Stimulated activated naive CD4-positive, alpha-beta T cell (primary cell): ENCODE results near the gene KANK3.
A peak's percentile ranks its signal among the peaks of the same experiment; 100 is the strongest.
"Not testable (repeated sequence)": the region's sequence is repeated elsewhere in the genome, so short reads cannot be mapped to it uniquely, and the experiment has no call there.

Experiments used
- DNase-seq, 6 experiments: peaks; one replicate each; lab custom pipeline; 2025; lab: John Stamatoyannopoulos, UW

The KANK3 gene

DNA sequence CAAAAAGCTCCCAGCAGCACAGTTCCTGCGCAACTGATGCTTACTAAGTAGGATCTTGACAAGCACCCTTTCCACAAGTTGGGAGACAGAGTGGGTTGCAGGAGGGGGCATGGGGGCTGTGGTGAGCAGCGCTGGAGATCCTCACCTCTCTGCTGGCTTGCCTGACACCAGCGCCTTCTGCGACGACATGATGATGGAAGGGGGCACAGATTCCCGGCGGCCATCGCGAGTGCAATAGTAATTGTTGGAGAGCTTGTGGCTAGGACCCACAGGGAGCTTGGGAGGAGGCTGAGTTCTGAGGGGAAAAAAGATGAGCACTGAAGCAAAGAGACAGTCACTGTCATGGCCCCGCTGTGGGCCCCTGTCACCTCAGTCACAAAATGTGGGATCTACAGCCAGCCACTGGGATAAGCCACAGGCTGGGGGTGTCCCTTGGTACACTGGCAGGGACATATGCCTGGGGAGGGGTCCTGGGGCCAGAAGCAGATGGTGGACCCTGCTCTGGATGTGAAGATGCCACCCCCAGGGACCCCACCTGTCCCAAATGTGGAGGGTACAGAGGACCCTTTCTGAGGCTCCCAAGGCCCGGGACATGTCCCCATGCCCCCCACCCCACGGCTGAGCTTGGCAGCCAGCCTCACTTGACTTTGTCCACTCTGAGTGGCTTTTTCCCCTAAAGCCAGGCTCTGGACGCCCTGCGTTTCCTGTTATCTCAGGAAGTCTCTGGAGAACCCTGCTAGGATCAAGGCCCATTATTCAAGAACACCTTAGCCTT, 26.5 kb downstream of the KANK3 start:
- DNase-seq, result no peak

DNA sequence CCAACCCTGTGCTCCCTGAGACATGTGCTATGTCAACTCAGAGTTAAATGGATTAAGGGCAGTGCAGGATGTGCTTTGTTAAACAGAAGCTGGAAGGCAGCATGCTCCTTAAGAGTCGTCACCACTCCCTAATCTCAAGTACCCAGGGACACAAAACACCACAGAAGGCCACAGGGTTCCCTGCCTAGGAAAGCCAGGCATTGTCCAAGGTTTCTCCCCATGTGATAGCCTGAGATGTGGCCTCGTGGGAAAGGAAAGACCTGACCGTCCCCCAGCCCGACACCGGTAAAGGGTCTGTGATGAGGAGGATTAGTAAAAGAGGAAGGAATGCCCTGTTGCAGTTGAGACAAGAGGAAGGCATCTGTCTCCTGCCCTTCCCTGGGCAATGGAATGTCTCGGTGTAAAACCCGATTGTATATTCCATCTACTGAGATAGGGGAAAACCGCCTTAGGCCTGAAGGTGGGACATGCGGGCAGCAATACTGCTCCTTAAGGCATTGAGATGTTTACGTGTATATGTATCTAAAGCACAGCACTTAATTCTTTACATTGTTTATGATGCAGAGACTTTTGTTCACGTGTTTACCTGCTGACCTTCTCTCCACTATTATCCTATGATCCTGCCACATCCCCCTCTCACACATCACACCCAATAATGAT, 28.0 kb downstream of the KANK3 start:
- not testable (repeated sequence) for DNase-seq

DNA sequence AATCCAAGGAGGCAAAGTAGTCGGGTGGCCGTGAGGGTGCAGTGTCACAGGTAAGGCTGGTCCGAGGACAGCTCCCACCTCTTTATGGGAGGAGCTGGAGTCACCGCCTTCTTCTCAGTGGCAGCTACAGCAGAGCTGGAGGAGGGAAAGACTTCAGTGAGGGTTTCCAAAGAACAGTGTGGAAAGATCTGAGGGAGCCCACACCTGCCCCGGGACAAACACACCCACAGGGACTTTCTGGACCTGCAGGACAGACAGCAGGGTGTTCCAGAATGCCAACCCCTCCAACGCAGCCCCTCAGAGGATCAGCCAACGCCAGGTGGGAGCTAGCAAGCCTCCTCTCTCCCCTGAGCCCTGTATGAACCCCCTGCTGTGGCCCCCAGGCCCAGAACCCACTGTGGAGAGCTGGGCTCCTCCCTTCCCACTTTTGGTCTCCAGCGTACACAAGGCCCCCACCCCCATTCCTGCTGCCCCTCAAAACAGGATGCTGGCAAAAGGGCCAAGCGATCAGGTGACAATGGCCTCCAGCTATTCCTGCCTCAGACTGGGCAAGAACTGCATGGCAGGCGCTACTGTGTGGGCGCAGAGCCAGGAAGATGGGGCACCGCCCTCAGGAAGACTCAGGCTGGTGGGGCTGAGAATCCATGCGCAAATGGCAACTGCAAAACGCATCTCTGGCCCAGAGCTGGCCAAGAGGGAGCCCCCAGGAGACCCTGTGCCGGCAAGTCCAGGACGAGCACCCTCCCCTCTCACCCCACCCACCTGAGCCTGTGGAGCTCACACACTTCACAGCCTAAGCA, 31.4 kb downstream of the KANK3 start:
- DNase-seq, result no peak

DNA sequence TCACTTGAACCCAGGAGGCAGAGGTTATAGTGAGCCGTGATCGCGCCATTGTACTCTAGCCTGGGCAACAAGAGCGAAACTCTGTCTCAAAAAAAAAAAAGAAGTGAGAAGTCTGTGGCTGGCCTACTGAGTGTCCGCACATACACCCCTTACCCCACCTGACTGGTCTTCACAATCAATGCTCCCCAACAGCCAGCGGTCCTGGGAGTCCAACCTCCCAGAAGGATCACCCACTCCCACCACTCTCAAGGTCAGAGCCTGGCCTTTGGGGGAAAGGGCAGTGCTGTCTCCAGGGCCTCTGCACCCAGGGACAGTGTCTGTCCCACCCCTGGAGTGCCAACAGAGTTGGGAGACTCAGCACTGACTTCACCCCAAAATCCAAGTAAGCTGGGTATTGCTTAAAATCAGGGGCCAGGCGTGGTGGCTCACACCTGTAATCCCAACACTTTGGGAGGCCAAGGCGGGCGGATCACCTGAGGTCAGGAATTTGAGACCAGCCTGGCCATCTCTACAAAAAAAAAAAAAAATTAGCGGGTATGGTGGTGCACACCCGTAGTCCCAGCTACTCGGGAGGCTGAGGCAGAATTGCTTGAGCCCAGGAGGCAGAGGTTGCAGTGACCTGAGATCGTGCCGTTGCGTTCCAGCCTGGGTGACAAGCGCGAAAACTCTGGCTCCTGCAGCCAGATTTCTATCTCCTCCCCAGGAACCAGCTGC, 32.6 kb downstream of the KANK3 start:
- DNase-seq, result no peak

DNA sequence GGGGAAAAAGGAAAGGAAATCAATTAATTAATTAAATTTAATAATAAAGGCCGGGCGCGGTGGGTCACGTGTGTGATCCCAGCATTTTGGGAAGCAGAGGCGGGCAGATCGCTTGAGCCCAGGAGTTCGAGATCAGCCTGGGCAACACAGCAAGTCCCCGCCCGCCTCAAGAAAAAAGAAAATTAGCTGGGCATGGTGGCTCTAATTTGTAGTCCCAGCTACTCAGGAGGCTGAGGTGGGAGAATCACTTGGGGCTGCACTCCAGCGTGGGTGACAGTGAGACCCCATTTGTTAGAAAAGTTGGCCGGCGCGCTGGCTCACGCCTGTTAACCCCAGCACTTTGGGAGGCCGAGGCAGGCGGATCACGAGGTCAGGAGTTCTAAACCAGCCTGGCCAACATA, 34.2 kb downstream of the KANK3 start:
- DNase-seq, result no peak

DNA sequence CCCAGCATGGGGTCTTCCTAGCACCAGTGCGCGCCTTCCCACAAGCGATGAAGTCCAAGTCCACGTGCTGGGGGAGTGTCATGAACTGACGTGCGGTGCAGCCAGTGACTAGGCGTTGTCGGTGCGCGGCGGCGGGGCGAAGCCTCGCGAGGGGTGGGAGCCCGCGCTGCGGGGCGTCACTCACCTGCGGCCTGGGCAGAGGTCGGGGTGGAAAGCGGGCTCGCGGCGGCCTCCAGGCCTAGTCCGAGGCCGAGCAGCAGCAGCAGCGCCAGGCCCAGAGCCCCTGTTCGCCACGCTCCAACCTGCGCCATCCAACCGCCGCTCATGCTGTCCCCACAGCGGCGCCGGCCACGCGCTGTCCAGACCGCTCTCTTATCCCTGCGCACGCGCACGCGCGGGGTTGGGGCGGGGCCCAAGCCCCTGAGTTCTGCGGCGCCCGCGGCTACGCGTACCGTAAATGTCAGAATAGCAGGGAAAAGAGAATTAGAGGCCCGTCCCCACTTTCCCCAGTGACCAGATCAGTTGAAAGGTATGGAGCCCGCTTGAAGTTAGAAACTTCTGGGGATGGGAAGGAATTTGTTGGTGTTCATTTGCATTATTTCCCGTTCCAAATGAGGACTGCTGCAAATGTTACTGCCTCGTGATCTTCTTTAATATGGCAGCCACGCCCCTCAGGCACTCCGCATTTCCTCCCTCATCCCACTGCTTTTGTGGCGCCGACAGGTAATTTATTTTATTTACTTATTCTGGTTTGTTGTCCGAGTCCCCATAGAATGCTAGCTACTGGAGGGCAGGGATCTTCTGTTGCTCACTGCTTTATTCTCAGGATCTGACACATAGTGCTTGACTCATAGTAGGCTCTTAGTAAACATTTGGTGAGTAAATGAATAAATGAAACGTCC, 34.8 kb downstream of the KANK3 start, which contains the start of gene CD320:
TSS of gene CD320 (minus strand) at position 394 of the 902 bp plus-strand sequence. CDS start at position 326, 68 bp downstream.
- DNase-seq, result peak; percentile 72 to 96 (median 87)

DNA sequence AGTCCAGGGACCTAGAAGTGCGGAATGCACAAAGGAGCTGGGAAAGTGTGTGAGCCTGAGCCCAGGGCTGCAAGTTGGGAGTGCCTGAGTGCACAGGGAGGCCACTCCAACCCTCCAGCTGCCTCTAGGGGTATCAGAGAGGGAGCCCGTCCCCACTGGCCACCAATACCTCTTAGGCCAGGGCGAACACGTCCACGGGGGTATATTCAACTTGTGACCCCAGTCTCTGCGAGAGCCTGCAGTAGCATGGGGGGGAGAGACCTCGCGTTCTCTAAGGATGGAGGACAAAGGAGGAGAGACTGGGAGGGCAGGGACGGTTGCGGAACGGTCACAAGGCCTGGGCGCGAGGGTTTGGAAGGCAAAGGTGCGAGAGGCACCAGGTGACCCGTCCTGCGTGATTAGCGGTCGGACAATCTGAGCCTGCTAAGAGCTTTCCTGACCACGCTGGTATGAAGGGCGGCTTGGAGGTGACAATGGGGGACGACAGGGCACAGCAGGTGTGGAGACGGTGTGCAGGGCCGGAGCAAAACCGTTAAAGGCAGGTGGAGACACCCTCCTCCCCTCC, 35.6 kb downstream of the KANK3 start:
- no peak for DNase-seq

DNA sequence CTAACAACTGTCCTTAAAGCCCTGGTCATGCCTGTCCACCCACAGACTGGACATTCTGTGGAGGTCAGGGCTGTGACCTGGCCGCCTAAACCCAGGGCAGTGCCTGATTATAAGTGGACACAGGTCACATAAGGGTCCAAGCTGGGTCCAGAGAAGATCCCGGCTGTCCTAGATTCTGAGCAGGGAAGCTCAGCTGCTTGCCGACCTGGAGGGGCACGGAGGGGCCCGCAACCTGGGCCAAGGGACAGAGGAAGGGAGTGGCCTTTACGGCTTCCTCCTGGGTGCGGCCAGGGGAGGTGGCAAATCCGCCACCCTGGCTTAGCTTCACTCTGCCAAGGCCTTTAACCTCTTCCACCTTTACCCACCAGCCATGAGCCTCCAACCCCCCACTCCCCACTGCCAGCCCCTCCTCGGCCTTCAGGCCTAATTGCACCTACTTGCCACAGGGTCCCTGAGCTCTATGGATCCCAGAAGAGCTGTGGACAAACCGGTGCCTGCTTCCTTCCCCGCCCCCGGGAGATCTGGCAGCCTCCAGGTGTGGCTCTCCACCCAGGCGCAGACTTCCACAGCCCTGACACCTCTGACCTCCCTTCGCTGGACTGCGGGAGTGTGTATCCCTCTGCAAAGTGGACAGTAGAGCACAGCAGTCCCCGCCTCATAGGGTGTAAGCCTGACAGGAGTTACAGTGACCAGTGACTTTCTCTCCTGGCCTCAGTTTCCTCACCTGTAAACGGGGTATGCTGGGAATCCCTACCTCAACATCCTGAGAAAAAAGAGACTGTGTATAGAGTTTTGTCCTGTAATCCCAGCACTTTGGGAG, 36.6 kb downstream of the KANK3 start:
- no peak for DNase-seq

DNA sequence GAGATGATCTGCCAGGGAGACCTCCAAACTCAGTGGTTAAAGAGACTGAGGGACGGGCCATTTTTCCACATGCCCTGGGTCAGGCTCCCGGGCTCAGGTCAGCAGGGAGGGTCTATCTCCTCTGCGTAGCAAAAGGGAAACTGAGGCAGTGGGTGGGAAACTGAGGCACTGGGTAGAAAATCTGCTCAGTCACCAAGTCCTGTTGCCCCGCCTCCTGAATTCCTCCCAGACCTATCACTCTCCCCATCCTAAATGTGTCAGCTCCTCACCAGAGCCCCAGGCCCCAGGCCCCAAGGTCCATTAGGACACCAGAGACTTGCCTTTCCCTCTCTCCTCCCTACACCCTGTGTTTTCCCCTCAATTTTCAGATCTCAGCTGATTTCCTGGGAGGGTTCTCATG, 37.3 kb downstream of the KANK3 start:
- no peak for DNase-seq

DNA sequence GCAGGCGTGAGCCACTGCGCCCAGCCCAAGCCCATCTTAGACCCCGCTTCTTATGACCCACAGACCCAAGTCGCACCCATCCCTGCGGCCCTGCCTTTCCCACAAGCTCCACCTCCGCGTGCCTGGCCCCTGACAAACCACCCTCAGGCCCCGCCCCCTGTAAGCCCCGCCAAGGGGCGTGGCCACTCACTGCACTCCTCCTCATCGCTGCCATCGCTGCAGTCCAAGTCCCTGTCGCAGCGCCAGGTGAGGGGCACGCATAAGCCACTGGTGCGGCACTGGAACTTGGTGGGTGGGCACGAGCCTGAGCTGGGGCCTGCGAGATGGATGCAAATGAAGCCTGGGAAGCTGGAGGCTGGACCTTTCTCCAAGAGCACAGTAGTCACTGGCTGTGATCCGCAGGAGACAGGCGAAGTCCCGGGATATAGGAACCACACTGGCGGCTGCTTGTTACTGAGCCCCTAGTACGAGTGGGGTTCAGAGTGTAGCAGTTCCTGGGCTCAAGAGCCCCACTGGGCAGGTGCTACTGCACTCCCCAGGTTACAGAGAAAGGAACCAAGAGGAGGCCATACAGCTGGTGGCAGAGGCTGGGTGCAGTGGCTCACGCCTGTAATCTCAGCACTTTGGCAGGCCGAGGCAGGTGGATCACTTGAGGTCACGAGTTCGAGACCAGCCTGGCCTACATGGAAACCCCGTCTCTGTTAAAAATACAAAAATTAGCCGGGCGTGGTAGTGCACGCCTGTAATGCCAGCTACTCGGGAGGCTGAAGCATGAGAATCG, 38.0 kb downstream of the KANK3 start:
- DNase-seq, result peak in 1 of 6 experiments; percentile 14

DNA sequence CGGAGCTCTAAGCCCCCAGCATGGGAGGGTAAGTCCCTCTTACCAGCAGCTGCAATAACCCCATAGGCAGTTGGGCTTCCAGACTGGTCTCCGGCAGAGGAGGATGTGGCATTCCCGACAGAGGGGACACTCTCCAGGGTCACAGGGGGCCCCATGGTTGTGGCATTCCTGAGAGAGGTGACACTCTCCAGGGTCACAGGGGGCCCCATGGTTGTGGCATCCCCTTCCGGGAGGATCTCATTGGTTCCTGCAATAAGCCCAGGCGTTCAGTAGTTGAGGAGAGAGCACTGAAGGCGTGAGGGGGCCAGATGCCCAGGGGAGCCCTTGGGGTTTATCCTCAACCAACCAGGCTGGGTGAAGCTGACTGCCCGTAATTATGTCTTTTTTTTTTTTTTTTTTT, 40.3 kb downstream of the KANK3 start:
- DNase-seq, result no peak

DNA sequence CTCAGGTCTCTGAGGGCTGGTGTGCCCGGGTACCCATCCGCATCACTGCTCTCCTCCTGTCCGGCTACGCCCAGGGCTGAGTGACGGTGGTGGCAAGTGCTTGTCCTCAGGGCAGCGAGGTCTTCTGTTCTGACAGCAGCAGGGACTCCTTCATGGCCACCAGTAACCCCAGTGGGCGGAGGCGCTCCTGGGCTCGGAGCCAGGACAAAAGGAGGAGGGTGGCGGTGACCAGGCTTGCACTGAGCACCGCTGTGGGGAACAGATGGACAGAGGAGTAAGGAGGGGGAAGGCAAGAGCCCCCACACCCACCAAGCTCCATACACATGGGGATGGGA, 40.7 kb downstream of the KANK3 start:
- DNase-seq, result no peak

DNA sequence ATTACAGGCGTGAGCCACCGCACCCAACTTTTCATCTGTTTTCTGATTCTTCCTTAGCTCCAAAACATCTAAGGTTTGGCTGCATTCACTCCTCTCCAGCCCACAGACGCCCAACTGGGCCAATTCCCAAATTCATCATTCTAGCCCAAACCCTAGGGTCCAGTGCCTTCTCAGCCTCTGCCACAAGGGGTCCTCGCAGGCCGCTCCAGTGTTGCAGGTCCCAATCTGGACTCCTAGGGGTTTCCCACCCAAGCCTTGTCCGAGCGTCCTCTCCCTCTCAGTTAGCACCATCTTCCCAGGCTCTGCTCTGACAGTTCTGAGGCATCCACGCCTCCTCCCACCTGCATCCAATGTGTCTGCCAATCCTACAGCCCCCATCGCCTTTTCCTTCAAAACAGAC, 51.7 kb downstream of the KANK3 start:
- DNase-seq, result not testable (repeated sequence)

DNA sequence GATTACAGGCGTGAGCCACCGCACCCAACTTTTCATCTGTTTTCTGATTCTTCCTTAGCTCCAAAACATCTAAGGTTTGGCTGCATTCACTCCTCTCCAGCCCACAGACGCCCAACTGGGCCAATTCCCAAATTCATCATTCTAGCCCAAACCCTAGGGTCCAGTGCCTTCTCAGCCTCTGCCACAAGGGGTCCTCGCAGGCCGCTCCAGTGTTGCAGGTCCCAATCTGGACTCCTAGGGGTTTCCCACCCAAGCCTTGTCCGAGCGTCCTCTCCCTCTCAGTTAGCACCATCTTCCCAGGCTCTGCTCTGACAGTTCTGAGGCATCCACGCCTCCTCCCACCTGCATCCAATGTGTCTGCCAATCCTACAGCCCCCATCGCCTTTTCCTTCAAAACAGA, 66.6 kb downstream of the KANK3 start:
- DNase-seq, result not testable (repeated sequence)
